ENCODE measurements around the gene MPDU1. TPM values are rescaled to one million over a fixed set of nuclear protein-coding genes. Genes with fewer than 3 reads are reported as not detected.
A peak's percentile ranks its signal among the peaks of the same experiment; 100 is the strongest.

The MPDU1 gene
- total RNA-seq, 1 experiment from 2014 or later = 73.1 TPM

DNA sequence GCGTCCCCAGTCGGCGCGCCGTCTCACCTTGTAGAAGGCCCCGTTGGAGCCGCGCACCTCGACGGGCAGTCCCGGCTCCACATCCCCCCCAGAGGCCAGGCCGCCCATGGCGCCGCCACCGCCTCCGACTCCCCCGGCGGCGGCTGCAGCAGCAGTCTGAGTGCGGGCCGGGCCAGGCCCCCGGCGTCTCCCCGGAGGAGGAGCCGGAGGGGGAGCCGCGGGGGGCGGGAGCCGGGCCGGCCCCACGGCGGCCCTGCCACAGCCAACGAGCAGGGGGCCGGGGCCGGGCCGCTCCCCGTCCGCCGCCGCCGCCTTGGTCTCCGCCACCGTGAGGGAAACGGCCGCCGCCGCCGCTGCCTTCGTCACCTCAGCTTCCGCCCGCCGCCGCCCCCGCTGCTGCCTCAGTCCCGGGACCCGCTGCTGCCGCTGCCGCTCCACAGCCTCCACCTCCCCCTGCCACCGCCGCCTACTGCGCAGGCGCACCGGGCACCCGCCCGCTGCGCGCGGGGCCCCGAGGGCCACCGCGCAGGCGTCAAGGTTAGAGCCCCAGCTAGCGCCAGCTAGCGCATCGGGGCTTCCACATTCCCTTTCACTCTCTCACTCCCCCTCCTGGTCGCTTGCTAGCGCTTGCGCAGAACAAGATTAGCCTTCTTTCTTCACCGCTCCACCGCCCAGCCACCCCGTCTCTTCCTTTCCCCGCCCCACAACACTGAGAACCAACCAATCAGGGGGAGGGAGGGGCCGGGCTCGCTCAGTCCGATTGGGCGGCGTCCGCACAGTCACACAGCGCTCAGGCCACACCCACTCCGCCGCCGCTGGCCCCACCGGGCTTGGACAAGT lies 31.0 kb downstream of the MPDU1 start, which contains the start of gene FXR2:
FXR2 (minus strand) TSS at position 473 of the 840 bp plus-strand sequence; CDS start at position 108, 365 bp downstream.
- H3K27me3 ChIP-seq (ENCODE audit: insufficient read depth, low read length) = no peaks in the 10 kb centered on the region
- H3K27me3 Mint-ChIP-seq (ENCODE audit: low read depth) = no peaks in the 10 kb centered on the region
- no CpG with 5 or more reads among the region's 93 CpGs for WGBS (ENCODE audit: extremely low coverage, insufficient read length, low lambda C conversion rate)

More for the DNA sequence above, 31.0 kb downstream of the MPDU1 start, which contains the start of gene FXR2:
- no peak within 1 kb of the TSS for H3K23ac ChIP-seq (ENCODE audit: insufficient read length, low read depth, low read length)
- peaks cover 5% of the 10 kb centered on the region for H3K4me1 ChIP-seq (ENCODE audit: insufficient read depth, low read length)
- no peak within 1 kb of the TSS for H2BK120ac ChIP-seq (ENCODE audit: low read depth, low read length, poor library complexity, severe bottlenecking)
- no peak within 1 kb of the TSS for H2AFZ ChIP-seq (ENCODE audit: low read length)
- peak within 1 kb of the TSS; percentile 24 for H3K27ac ChIP-seq (ENCODE audit: insufficient read length, low read depth, low read length)
- peaks cover 7% of the 10 kb centered on the region for H3K23me2 ChIP-seq (ENCODE audit: insufficient read length, low read depth, low read length, poor library complexity, severe bottlenecking)
- Mint-ChIP-seq H3K4me1 (peaks cover 22 to 23% of the 10 kb centered on the region in 2 experiments), H3K27ac (peak within 1 kb of the TSS; percentile 96 to 98 (median 97)), H3K36me3 (ENCODE audit: insufficient read depth in 1 of 3, low read depth in 3 of 3) (peaks cover 6 to 20% (median 14%) of the 10 kb centered on the region in 3 experiments; a peak in 6 of 7 replicates), H3K4me3 (peak within 1 kb of the TSS; percentile 89), H3K9me3 (no peaks in the 10 kb centered on the region)
- H3K79me1 ChIP-seq (ENCODE audit: insufficient read depth, low read depth, low read length, poor library complexity, severe bottlenecking) = no peaks in the 10 kb centered on the region
- peak within 1 kb of the TSS; percentile 83 for H3K4me2 ChIP-seq (ENCODE audit: insufficient read depth, insufficient read length, low read length)
- H3K79me2 ChIP-seq (ENCODE audit: insufficient read depth, low read length) = peaks cover 9% of the 10 kb centered on the region; the same call in 1 of the 2 replicates
- H3T11ph ChIP-seq (ENCODE audit: low read length) = no peak within 1 kb of the TSS
- H2BK12ac ChIP-seq (ENCODE audit: insufficient read length, low read depth, low read length) = no peak within 1 kb of the TSS
- H2BK20ac ChIP-seq (ENCODE audit: low read depth, low read length, poor library complexity, severe bottlenecking) = no peak within 1 kb of the TSS
- H2BK15ac ChIP-seq (ENCODE audit: low read depth, low read length) = no peak within 1 kb of the TSS
- no peaks in the 10 kb centered on the region for H3K9me3 ChIP-seq (ENCODE audit: control insufficient read depth, low read depth, low read length)
- peak; percentile 60 for TF ChIP-seq CTCF (conservative IDR thresholded peaks at IDR 0.05)
- no peak within 1 kb of the TSS for H4K8ac ChIP-seq (replicated peaks; ENCODE audit: insufficient read length, low read depth, low read length)
- H3K56ac ChIP-seq (ENCODE audit: insufficient read length, low read depth, low read length) = no peak within 1 kb of the TSS
- H4K20me1 ChIP-seq (ENCODE audit: control insufficient read depth, insufficient read depth, insufficient read length) = no peaks in the 10 kb centered on the region
- H4K5ac ChIP-seq (ENCODE audit: insufficient read length, low read depth, low read length) = no peak within 1 kb of the TSS
- no peak within 1 kb of the TSS for H4K91ac ChIP-seq (ENCODE audit: insufficient read length, low read depth, low read length)
- H3K14ac ChIP-seq (ENCODE audit: insufficient read depth, low read length) = no peak within 1 kb of the TSS
- no peak within 1 kb of the TSS for H3K4ac ChIP-seq (ENCODE audit: low read depth, low read length)
- H2AK5ac ChIP-seq (ENCODE audit: insufficient read length, low read length) = no peak within 1 kb of the TSS
- H3K18ac ChIP-seq (ENCODE audit: insufficient read length, low read depth, low read length) = no peak within 1 kb of the TSS
- H2BK5ac ChIP-seq (ENCODE audit: insufficient read length, low read length) = no peak within 1 kb of the TSS
- H3K9ac ChIP-seq (ENCODE audit: extremely low read depth, insufficient read length, low read length) = peak within 1 kb of the TSS; percentile 28
- peak; percentile 100 for DNase-seq
